Esophagus muscularis mucosa (tissue), 4 donors: Measurements from ENCODE around the gene POGLUT2. TPM values are rescaled to one million over a fixed set of nuclear protein-coding genes. Genes with fewer than 3 reads are reported as not detected.

Source experiments
- DNase-seq: peaks from one replicate; pipeline ENCODE4 v3.0.0-alpha.2; 2017; ENCODE audit errors: extremely low spot score
- H3K27ac ChIP-seq, 4 donors: fragments of 200-600 bp; sonication (generic); replicated peaks in 1 of 4; 1 replicate in 3 of 4; 2 replicates in 1 of 4; pipeline ENCODE4 v1.5.1; 2016 to 2019; ENCODE audit warnings: mild to moderate bottlenecking in 1 of 4
- H3K27me3 ChIP-seq, 4 donors: fragments of 200-600 bp; sonication (generic); one replicate each; pipeline versions ENCODE4 v1.5.1 to v1.6.0; 2016 to 2019
- H3K36me3 ChIP-seq, 4 donors: fragments of 200-600 bp; sonication (generic); one replicate each; pipeline ENCODE4 v1.5.1; 2016 to 2019
- H3K4me1 ChIP-seq, 4 donors: fragments of 200-600 bp; sonication (generic); one replicate each; pipeline ENCODE4 v1.5.1; 2016 to 2019
- H3K4me3 ChIP-seq, 4 donors: fragments of 200-600 bp; sonication (generic); 1 replicate in 2 of 4; 2 replicates in 2 of 4; pipeline ENCODE4 v1.5.1; 2016 to 2019; ENCODE audit warnings: mild to moderate bottlenecking in 4 of 4, moderate library complexity in 1 of 4
- H3K9me3 ChIP-seq, 4 donors: fragments of 200-600 bp; sonication (generic); 1 replicate in 3 of 4; 2 replicates in 1 of 4; pipeline ENCODE4 v1.5.1; 2016 to 2019
- EP300 ChIP-seq: sonication (generic); formaldehyde crosslinking; IDR thresholded peaks from one replicate; pipeline ENCODE4 v1.6.1; 2017; ENCODE audit warnings: antibody characterized with exemption
- POLR2A ChIP-seq: fragments of 450-650 bp; IDR thresholded peaks from one replicate; pipeline ENCODE4 v1.6.1; 2017; ENCODE audit warnings: antibody characterized with exemption, moderate library complexity, mild to moderate bottlenecking, low read depth
- POLR2AphosphoS5 ChIP-seq, 2 donors: sonication (generic); formaldehyde crosslinking; IDR thresholded peaks; one replicate each; pipeline ENCODE4 v1.6.1; 2017; ENCODE audit warnings: antibody characterized with exemption in 2 of 2
- WGBS: methylation state at CpG from one replicate; pipeline ENCODE4 v1.1.5; 2018; 5-methylcytosine and 5-hydroxymethylcytosine counted together
- intact Hi-C: fragments of 100-400 bp; cut with DNase I; formaldehyde crosslinking; loops from one replicate; pipeline ENCODE4 v1.15.1; 2023
- total RNA-seq, 4 donors: library from RNA; depleted of rRNA; stranded (reverse); fragments of >200 nt; gene quantifications; one replicate each; pipeline versions ENCODE4 v1.1.0 to v1.2.1, GENCODE V29; 2016
- TF ChIP-seq, protein P1 (sequence below), 3 experiments: fragments of 200-600 bp in 2 of 3; fragments of 450-650 bp in 1 of 3; sonication (generic) in 2 of 3; IDR thresholded peaks; one replicate each; pipeline ENCODE4 v1.5.1; 2017 to 2019; ENCODE audit warnings: antibody characterized with exemption in 3 of 3, mild to moderate bottlenecking in 2 of 3, moderate library complexity in 1 of 3

The POGLUT2 gene
- total RNA-seq, 4 donors from 2014 or later, result 4.8 to 7.5 (median 6.3) TPM

GRCh38 chr13:102817241-102817640 lies 18.5 kb upstream of the POGLUT2 start:
- no peak overlapping the region for H3K4me3 ChIP-seq
- intact Hi-C loops, result no loop called here
- H3K27ac ChIP-seq, result no peak overlapping the region
- H3K36me3 ChIP-seq, result peaks cover 7 to 55% (median 35%) of the 10 kb centered on the region in 4 donors
- DNase-seq, result no peak
- H3K9me3 ChIP-seq, result no peaks in the 10 kb centered on the region
- peaks cover 0 to 9% (median 7%) of the 10 kb centered on the region in 4 donors for H3K4me1 ChIP-seq
- no peaks in the 10 kb centered on the region for H3K27me3 ChIP-seq
- 100% methylated on average over 1 of the region's 1 CpG for WGBS
- TF ChIP-seq POLR2A (no peak), EP300 (no peak), POLR2AphosphoS5 (IDR thresholded peaks at IDR 0.05) (no peak)
- TF ChIP-seq, protein P1, sequence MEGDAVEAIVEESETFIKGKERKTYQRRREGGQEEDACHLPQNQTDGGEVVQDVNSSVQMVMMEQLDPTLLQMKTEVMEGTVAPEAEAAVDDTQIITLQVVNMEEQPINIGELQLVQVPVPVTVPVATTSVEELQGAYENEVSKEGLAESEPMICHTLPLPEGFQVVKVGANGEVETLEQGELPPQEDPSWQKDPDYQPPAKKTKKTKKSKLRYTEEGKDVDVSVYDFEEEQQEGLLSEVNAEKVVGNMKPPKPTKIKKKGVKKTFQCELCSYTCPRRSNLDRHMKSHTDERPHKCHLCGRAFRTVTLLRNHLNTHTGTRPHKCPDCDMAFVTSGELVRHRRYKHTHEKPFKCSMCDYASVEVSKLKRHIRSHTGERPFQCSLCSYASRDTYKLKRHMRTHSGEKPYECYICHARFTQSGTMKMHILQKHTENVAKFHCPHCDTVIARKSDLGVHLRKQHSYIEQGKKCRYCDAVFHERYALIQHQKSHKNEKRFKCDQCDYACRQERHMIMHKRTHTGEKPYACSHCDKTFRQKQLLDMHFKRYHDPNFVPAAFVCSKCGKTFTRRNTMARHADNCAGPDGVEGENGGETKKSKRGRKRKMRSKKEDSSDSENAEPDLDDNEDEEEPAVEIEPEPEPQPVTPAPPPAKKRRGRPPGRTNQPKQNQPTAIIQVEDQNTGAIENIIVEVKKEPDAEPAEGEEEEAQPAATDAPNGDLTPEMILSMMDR (IDR thresholded peaks at IDR 0.05), result no peak

GRCh38 chr13:102816708-102817107 lies 17.9 kb upstream of the POGLUT2 start:
- Histone ChIP-seq H3K4me1 (peaks cover 0 to 9% (median 7%) of the 10 kb centered on the region in 4 donors), H3K4me3 (no peak overlapping the region), H3K27ac (no peak overlapping the region), H3K9me3 (no peaks in the 10 kb centered on the region), H3K27me3 (no peaks in the 10 kb centered on the region), H3K36me3 (peaks cover 2 to 49% (median 29%) of the 10 kb centered on the region in 4 donors)
- TF ChIP-seq, protein P1 (IDR thresholded peaks at IDR 0.05), result no peak
- DNase-seq, result no peak
- intact Hi-C loops, result no loop called here
- WGBS, result 89% methylated on average over 4 of the region's 4 CpGs

GRCh38 chr13:102815788-102816187 lies 17.0 kb upstream of the POGLUT2 start:
- DNase-seq, result no peak
- Histone ChIP-seq H3K4me1 (peaks cover 0 to 9% (median 7%) of the 10 kb centered on the region in 4 donors), H3K27ac (no peak overlapping the region), H3K36me3 (peaks cover 0 to 49% (median 24%) of the 10 kb centered on the region in 4 donors), H3K4me3 (no peak overlapping the region), H3K27me3 (no peaks in the 10 kb centered on the region), H3K9me3 (peaks cover 0 to 8% (median 0%) of the 10 kb centered on the region in 4 donors)
- intact Hi-C loops, result no loop called here
- TF ChIP-seq POLR2A, result no peak
- WGBS, result 91% methylated on average over 5 of the region's 5 CpGs

GRCh38 chr13:102814793-102815192 lies 16.0 kb upstream of the POGLUT2 start:
- Histone ChIP-seq H3K27me3 (no peaks in the 10 kb centered on the region), H3K36me3 (peaks cover 0 to 45% (median 24%) of the 10 kb centered on the region in 4 donors), H3K9me3 (peaks cover 0 to 10% (median 0%) of the 10 kb centered on the region in 4 donors), H3K4me1 (peaks cover 0 to 9% (median 7%) of the 10 kb centered on the region in 4 donors), H3K4me3 (no peak overlapping the region), H3K27ac (no peak overlapping the region)
- 92% methylated on average over 6 of the region's 6 CpGs for WGBS
- intact Hi-C loops, result no loop called here
- no peak for DNase-seq
- TF ChIP-seq POLR2A (no peak), EP300 (no peak), POLR2AphosphoS5 (IDR thresholded peaks at IDR 0.05) (no peak)
- TF ChIP-seq, protein P1 (IDR thresholded peaks at IDR 0.05), result no peak

DNA sequence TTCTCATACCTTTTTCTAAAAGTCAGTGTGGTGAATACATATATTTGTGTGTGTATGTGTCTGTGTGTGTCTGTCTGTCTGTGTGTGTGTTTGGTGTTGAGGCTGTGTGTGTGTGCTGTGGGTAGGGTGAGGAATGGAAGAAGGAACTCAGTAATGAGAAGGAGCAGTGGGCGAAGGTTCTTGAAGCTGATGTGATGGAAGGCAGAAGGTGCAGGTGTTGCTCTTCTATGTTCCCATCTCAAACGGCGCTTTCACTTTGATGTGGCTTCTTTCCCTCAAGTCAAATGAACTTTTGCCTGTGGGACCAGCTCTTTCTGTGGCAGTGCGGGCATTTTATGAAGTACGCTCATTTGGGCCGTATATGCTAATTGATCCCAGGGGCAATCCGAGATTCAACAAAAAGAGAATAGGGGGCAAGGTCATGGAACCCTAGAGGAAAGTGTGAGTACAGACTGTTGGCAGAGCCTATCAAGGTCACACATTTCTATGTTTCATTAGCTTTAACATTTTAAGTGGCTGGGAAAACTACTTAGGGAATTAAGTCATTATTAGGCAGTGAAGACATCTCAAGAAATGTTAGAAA lies 15.3 kb upstream of the POGLUT2 start:
- intact Hi-C loops, result no loop called here
- WGBS, result 92% methylated on average over 7 of the region's 7 CpGs
- TF ChIP-seq POLR2AphosphoS5 (IDR thresholded peaks at IDR 0.05), result no peak
- TF ChIP-seq, protein P1 (IDR thresholded peaks at IDR 0.05), result no peak
- TF ChIP-seq EP300, result no peak
- no peak for TF ChIP-seq POLR2A
- Histone ChIP-seq H3K9me3 (peaks cover 0 to 10% (median 0%) of the 10 kb centered on the region in 4 donors), H3K36me3 (peaks cover 0 to 39% (median 23%) of the 10 kb centered on the region in 4 donors), H3K27me3 (no peaks in the 10 kb centered on the region), H3K27ac (no peak overlapping the region), H3K4me1 (peaks cover 0 to 9% (median 7%) of the 10 kb centered on the region in 4 donors), H3K4me3 (no peak overlapping the region)
- no peak for DNase-seq
